Measurements from ENCODE around the gene GHR.

GHR gene

DNA sequence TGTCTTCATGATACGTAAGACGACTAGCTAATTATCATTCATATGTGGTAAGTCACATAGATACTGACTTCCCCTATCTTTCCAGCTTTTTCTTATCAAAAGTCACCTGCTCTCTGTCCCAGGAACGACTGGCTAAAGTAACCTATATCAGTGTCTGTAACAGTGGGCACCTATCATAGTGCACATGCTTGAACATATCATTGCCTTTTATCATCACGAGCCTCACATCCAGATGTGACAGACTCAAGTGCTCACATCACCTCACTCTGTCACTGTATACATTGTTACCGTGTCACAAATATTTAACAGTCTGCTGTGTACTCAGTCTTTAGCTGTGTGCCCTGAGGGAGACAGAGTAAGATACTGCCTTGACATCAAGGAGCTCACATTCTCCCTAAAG, 208.0 kb downstream of the GHR start:
- no peak for TF ChIP-seq POLR2AphosphoS5 (IDR thresholded peaks at IDR 0.05; ENCODE audit: borderline replicate concordance, low read depth, low read length)
- TF ChIP-seq FOXP2 (optimal IDR thresholded peaks at IDR 0.05; ENCODE audit: control extremely low read depth, extremely low read length, insufficient read depth), result no peak
- no peak for TF ChIP-seq EZH2 (IDR thresholded peaks at IDR 0.05)
- Histone ChIP-seq H3K36me3 (ENCODE audit: insufficient read depth, low read length) (no peaks in the 10 kb centered on the region), H3K4me3 (no peak overlapping the region), H3K9ac (ENCODE audit: insufficient read length) (no peak overlapping the region), H3K27ac (no peak overlapping the region), H3K9me3 (ENCODE audit: low read depth, low read length) (no peaks in the 10 kb centered on the region)
- no peak for DNase-seq (ENCODE audit: low read depth, low spot score)

GRCh38 chr5:42632354-42632900, 209.2 kb downstream of the GHR start:
- TF ChIP-seq EZH2 (IDR thresholded peaks at IDR 0.05) (no peak), FOXP2 (optimal IDR thresholded peaks at IDR 0.05; ENCODE audit: control extremely low read depth, extremely low read length, insufficient read depth) (no peak), POLR2AphosphoS5 (IDR thresholded peaks at IDR 0.05; ENCODE audit: borderline replicate concordance, low read depth, low read length) (no peak)
- no peaks in the 10 kb centered on the region for H3K36me3 ChIP-seq (ENCODE audit: insufficient read depth, low read length)
- H3K27ac ChIP-seq, result no peak overlapping the region
- no peak overlapping the region for H3K9ac ChIP-seq (ENCODE audit: insufficient read length)
- no peaks in the 10 kb centered on the region for H3K9me3 ChIP-seq (ENCODE audit: low read depth, low read length)
- no peak for DNase-seq (ENCODE audit: low read depth, low spot score)
- H3K4me3 ChIP-seq, result no peak overlapping the region

- H3K9me3 ChIP-seq (ENCODE audit: low read depth, low read length), result no peaks in the 10 kb centered on the region
- H3K4me3 ChIP-seq, result no peak overlapping the region
- TF ChIP-seq FOXP2 (optimal IDR thresholded peaks at IDR 0.05; ENCODE audit: control extremely low read depth, extremely low read length, insufficient read depth) (no peak), EZH2 (IDR thresholded peaks at IDR 0.05) (no peak), POLR2AphosphoS5 (IDR thresholded peaks at IDR 0.05; ENCODE audit: borderline replicate concordance, low read depth, low read length) (no peak)
- H3K9ac ChIP-seq (ENCODE audit: insufficient read length), result no peak overlapping the region
- no peak for DNase-seq (ENCODE audit: low read depth, low spot score)
- no peaks in the 10 kb centered on the region for H3K36me3 ChIP-seq (ENCODE audit: insufficient read depth, low read length)
- no peak overlapping the region for H3K27ac ChIP-seq
These were observed 211.3 kb downstream of the GHR start for GRCh38 chr5:42634575-42634974.

DNA sequence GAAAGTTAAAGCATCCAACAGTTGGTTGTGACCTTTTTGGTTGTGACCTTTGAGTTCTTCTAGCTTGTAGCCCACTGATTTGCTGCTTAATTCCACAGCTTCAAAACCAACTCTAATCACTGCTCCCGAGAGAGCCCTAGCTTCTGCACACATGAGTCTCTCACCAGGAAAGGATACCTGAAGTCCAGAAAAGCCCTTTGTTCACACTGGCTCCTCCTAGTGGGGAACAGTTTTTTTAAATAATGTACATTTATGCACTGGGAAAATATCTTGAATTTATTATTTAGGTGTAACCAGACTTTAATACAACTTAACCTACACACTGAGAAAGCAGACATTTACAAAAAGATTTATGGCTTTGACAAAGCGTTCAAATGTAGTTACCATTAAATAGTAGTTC, 213.2 kb downstream of the GHR start:
- no peaks in the 10 kb centered on the region for H3K36me3 ChIP-seq (ENCODE audit: insufficient read depth, low read length)
- no peak overlapping the region for H3K27ac ChIP-seq
- no peak for DNase-seq (ENCODE audit: low read depth, low spot score)
- no peak overlapping the region for H3K9ac ChIP-seq (ENCODE audit: insufficient read length)
- no peak overlapping the region for H3K4me3 ChIP-seq
- H3K9me3 ChIP-seq (ENCODE audit: low read depth, low read length), result no peaks in the 10 kb centered on the region
- no peak for TF ChIP-seq POLR2AphosphoS5 (IDR thresholded peaks at IDR 0.05; ENCODE audit: borderline replicate concordance, low read depth, low read length)
- TF ChIP-seq EZH2 (IDR thresholded peaks at IDR 0.05), result no peak

DNA sequence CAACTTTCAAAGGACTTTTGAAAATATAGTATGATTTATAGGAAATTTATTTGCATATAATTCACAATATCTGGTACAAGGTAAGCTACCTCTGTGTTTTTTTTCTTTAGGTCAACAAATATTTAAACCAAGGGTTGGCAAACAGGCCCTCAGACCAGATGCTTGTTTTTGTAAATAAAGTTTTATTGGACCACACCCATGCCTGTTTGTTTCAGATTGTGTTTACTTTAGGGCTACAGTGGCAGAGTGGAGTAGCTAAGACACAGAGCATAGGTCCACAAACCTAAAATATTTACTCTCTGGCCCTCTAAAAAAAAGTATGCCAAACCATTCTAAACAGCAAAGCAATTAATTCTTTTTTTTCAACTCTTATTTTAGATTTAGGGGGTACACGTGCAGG, 213.7 kb downstream of the GHR start:
- H3K9me3 ChIP-seq (ENCODE audit: low read depth, low read length), result no peaks in the 10 kb centered on the region
- H3K27ac ChIP-seq, result no peak overlapping the region
- no peak overlapping the region for H3K4me3 ChIP-seq
- no peak overlapping the region for H3K9ac ChIP-seq (ENCODE audit: insufficient read length)
- no peaks in the 10 kb centered on the region for H3K36me3 ChIP-seq (ENCODE audit: insufficient read depth, low read length)
- TF ChIP-seq FOXP2 (optimal IDR thresholded peaks at IDR 0.05; ENCODE audit: control extremely low read depth, extremely low read length, insufficient read depth), result no peak
- no peak for TF ChIP-seq POLR2AphosphoS5 (IDR thresholded peaks at IDR 0.05; ENCODE audit: borderline replicate concordance, low read depth, low read length)
- no peak for TF ChIP-seq EZH2 (IDR thresholded peaks at IDR 0.05)
- DNase-seq (ENCODE audit: low read depth, low spot score), result no peak

DNA sequence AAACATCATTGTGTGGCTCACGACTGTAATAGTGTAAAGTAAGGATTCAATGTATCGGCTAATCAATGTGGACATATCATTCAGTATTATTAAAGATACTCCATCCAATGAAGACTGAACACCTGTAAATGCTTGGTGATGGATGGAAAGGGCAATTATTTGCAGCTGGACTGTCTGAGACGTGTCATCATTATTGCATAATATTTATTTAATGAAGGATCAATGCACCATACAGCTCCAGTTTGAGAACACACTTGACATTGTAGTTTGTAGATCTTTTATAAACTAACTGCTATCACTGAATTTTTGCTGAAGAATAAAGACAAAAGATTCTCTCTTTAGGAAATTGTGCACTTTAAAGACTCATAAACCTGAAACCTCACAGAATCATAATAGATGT, 215.7 kb downstream of the GHR start:
- no peaks in the 10 kb centered on the region for H3K9me3 ChIP-seq (ENCODE audit: low read depth, low read length)
- H3K4me3 ChIP-seq, result no peak overlapping the region
- H3K36me3 ChIP-seq (ENCODE audit: insufficient read depth, low read length), result no peaks in the 10 kb centered on the region
- DNase-seq (ENCODE audit: low read depth, low spot score), result no peak
- no peak overlapping the region for H3K27ac ChIP-seq
- no peak overlapping the region for H3K9ac ChIP-seq (ENCODE audit: insufficient read length)
- no peak for TF ChIP-seq POLR2AphosphoS5 (IDR thresholded peaks at IDR 0.05; ENCODE audit: borderline replicate concordance, low read depth, low read length)
- TF ChIP-seq EZH2 (IDR thresholded peaks at IDR 0.05), result no peak
- TF ChIP-seq FOXP2 (optimal IDR thresholded peaks at IDR 0.05; ENCODE audit: control extremely low read depth, extremely low read length, insufficient read depth), result no peak

- TF ChIP-seq EZH2 (IDR thresholded peaks at IDR 0.05), result no peak
- TF ChIP-seq POLR2AphosphoS5 (IDR thresholded peaks at IDR 0.05; ENCODE audit: borderline replicate concordance, low read depth, low read length), result no peak
- no peak for TF ChIP-seq FOXP2 (optimal IDR thresholded peaks at IDR 0.05; ENCODE audit: control extremely low read depth, extremely low read length, insufficient read depth)
- Histone ChIP-seq H3K9ac (ENCODE audit: insufficient read length) (no peak overlapping the region), H3K36me3 (ENCODE audit: insufficient read depth, low read length) (no peaks in the 10 kb centered on the region), H3K4me3 (no peak overlapping the region), H3K9me3 (ENCODE audit: low read depth, low read length) (no peaks in the 10 kb centered on the region), H3K27ac (no peak overlapping the region)
- DNase-seq (ENCODE audit: low read depth, low spot score), result no peak
These were observed 217.6 kb downstream of the GHR start for GRCh38 chr5:42640835-42641234.

DNA sequence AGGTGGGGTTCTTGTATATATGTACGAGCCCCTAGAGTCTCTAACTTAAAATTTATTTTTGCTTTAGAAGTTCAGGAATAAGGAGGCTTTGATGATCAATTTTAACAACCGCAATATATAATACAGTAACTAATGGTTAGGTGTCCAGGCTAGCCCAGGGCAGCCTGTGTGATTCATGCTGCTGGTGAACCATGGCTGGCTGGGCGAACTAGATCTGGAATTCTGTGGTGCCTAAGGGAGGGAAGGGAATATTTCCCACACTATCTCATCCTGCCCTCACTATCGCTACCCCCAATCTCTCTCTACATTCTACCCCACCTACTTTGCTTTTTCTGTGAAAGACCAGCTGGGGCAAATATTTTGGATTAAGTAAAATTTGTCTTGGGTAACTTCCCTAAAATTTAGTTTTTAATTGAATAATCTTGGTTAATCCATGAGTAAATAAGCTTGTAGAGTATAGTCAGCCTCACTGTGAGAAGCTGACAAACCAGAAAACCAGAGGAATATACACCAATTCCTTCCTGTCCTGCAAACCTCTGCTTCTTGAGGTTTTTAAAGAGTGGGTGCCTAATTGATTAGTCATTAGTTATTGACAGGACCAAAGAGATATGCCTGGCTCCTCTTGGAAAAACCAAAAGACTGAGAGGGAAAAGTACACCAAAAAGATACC, 218.2 kb downstream of the GHR start:
- H3K4me3 ChIP-seq, result no peak overlapping the region
- no peak for TF ChIP-seq FOXP2 (optimal IDR thresholded peaks at IDR 0.05; ENCODE audit: control extremely low read depth, extremely low read length, insufficient read depth)
- no peak for TF ChIP-seq EZH2 (IDR thresholded peaks at IDR 0.05)
- TF ChIP-seq POLR2AphosphoS5 (IDR thresholded peaks at IDR 0.05; ENCODE audit: borderline replicate concordance, low read depth, low read length), result no peak
- no peak overlapping the region for H3K27ac ChIP-seq
- H3K36me3 ChIP-seq (ENCODE audit: insufficient read depth, low read length), result no peaks in the 10 kb centered on the region
- DNase-seq (ENCODE audit: low read depth, low spot score), result no peak
- H3K9me3 ChIP-seq (ENCODE audit: low read depth, low read length), result no peaks in the 10 kb centered on the region
- H3K9ac ChIP-seq (ENCODE audit: insufficient read length), result no peak overlapping the region

GRCh38 chr5:42642006-42642405, 218.8 kb downstream of the GHR start:
- TF ChIP-seq POLR2AphosphoS5 (IDR thresholded peaks at IDR 0.05; ENCODE audit: borderline replicate concordance, low read depth, low read length), result no peak
- no peak for TF ChIP-seq EZH2 (IDR thresholded peaks at IDR 0.05)
- Histone ChIP-seq H3K4me3 (no peak overlapping the region), H3K27ac (no peak overlapping the region), H3K9me3 (ENCODE audit: low read depth, low read length) (no peaks in the 10 kb centered on the region), H3K9ac (ENCODE audit: insufficient read length) (no peak overlapping the region), H3K36me3 (ENCODE audit: insufficient read depth, low read length) (no peaks in the 10 kb centered on the region)
- no peak for DNase-seq (ENCODE audit: low read depth, low spot score)

Data from SK-N-MC (cell line).